ENCODE results near the gene HNRNPU.

Gene HNRNPU

DNA sequence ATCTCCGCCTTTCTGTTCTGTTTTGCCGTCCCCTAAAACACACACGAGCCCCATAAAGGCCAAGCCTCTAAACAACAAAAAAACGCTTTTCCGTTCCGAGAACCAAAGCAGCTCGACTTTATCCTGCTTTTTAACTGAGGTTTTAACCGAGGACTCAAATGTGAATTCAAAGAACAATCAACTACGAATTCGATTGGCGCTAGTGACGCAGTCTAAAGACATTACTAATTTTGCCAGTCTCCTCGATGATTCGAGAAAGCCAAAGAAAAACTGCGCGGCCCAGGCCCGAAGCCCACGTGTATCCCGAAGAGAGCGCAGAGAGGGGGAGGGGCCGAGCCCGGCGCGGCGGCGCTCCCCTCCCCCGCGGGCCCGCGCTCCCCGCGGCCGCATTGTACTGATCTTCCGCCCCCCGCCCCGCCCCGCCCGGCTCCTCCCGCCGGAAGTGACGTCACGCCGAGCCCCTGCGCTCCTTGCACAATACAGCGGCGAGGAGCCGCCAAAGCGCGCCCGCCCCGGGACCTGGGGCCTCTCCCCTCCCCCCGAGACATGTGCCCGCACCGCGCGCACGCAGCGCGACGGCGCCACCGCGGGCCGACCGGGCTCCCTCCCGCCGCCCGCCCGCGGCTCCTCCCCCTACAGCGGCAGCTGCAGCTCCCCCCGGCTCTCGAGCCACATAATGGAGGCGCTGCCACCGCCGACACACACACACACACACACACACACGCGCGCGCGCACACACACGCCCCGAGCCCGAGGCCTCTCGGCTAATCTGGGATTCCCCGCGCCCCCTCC lies 1.4 kb downstream of the HNRNPU start:
- peak; percentile 47 to 93 for DNase-seq

DNA sequence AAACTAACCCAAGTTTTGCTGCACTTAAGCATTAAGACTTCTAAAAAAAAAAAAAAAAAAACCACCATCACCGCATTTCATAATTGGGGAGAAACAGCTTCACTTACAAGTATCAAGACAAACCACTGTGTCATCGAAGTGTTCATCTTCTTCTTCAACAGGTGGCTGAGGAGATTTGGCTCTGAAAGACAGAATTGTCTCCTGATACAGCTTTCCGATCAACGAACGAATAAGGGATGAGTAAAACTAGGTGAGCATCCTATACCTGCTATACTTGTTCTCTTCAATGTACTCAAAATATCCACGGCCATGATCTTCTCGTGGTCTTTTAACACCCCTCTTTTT lies 2.0 kb downstream of the HNRNPU start:
- DNase-seq, result no peak

DNA sequence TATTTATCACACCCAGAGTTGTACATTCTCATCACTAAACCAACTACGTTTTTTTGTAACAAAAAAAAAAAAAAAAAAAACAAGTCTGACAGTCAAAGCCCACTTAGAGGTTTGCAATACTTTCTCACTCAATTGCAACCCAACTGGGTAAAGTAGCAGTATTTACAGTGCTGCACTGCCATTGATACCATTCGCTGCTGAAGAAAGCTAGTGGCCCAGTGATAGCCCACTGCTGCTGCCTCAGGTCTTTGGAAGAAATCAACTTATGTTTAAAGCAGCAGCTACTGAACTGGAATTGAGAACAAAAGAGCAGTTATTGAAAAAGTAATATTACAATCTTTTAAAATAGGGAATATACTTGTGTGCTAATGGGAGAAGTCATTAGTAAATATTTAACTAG lies 2.7 kb downstream of the HNRNPU start:
- DNase-seq, result no peak

DNA sequence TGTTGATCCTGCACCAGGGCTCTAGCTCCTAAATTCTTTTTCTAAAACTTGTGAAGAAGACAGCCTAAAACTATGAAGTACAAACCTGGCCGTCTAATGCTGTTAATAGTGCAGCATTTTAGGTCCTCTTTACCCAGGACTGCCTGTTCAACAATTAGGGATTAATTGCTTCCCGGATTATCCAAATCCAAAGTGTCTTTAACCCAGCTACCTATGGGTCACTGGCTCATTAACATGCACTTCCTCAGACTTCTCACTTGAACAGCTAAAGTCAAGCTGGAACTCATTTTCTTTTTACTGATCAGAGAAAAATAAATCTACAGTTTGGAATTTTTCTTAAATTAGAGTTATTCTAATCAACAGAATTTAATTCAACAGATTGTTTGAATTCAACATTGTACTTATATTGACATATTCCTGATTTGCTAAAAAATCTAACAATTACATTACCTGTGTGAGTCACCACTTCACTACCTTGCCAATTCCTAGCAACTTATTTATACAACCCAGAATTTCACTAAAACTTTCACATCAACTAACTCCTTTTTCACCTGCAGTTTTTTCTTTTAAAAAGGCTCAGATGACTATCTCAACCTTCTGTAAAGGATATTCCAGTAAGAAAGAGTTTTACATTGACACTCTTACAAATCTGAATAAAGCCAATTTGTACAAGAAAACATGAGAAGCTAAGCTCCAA lies 3.3 kb downstream of the HNRNPU start:
- DNase-seq, result no peak

DNA sequence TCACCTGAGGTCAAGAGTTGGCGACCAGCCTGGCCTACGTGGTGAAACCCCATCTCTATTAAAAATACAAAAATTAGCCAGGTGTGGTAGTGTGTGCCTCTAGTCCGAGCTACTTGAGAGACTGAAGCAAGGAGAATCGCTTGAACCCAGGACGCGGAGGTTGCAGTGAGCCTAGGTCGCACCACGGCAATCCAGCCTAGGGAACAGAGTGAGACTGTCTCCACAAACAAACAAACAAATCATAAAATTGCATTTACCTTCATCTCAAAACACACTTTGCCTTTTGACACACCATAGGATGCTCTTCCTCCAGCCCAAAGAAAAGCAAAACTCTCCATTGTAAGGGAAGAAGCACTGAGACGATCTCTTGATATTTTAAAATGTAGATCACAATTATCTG lies 4.3 kb downstream of the HNRNPU start:
- DNase-seq, result no peak

DNA sequence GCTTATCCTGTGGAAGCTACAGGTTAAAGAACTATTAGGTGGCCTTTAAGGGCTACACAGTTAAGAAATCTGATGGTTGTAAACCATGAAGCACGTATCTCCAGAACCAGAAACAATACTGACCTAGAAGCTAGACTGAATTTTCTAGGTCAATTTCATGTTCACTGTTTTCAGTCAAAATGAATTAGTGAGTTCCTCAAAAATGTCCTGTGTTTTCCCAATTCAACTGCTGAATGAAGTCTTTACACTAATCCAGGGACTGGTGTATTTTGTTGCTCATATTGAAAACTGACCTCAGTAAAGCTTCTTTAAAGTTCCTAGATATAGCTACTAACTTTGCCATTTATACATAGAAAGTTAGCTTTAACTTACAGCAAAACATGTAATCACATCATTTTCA lies 6.0 kb downstream of the HNRNPU start:
- no peak for DNase-seq

DNA sequence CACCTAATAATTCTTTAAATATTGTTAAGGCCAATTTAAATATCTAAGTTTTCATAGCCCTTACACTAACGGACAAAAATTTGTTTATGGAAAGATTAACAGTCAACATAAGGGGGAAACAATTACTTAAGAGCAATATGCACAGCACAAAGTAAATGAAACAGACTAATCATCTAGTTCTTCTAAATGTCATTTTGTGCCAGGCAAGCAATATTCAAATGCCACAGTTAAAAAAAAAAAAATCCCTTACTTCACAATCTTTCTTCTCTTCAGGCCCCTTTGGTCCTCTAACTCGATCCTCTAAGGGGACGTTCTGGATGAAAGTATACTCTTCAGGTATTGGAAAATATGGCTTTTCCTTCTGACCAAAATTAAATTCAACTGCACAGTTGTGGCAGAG lies 6.6 kb downstream of the HNRNPU start:
- no peak for DNase-seq

DNA sequence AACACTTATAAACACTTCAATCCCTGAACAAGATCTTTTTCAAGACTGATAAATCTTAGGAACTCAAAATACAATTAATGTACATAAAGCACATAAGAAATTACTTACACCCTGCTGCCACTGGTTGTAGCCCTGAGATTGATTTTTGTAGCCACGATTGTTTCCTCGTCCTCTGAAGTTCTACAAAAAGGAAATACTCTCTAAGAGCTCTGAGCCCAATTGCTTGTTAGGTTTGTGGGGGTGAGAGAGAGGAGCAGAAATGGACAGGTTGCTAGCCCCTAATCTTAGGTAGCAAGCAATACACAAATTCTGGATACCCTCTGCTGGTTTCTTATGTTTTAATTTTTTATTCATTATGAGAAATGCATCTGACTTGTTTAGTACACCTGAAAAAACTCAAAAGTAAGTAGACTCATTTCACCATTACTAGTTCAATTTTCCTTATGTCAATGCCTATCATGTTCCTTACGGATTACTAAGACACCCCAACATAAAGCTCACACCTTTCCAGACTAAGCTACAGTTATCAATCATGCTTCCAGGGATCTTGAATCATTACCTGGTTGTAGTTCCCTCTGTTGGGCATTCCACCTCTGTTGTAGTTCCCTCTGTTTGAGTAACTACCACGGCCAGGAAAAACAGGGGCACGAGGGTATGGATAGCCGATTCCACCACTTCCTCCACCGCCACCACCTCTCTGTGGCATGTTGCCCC lies 9.3 kb downstream of the HNRNPU start:
- DNase-seq, result no peak

DNA sequence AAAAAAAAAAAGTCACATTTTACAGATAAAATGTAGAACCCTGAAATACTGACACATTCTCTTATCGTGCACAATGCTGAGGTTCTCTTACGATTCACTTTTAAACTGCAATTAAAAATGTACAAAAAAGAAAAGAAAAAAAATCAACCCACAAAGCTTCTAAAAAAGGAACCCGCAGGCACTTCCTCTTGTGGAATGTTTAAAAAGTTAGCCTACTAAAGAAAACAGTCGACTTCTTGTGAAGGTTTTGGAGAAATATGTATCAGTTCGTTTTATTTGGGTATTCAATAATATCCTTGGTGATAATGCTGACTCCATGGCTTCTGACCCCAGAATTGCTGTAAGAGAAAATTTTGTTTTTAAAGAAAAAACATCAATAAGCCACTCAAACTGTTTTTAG lies 10.2 kb downstream of the HNRNPU start:
- DNase-seq, result no peak

DNA sequence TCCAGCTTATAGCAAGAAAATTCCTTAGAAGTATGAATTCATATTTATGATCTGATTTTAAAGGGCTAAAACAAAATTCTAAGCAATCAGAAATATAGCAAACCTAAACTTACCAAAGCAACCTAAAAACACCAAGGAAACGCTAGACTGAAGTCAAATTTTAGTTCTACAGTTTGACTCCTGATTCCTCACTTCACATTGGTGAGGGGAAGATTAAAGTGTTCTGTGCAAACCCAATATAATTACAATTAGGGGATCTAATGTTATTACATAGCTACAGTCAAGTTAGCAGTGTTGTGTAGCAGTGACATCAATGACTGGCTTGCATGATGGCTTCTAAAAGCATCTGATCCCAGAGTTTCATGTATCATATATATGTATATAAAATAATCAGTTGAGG lies 11.6 kb downstream of the HNRNPU start:
- no peak for DNase-seq

DNA sequence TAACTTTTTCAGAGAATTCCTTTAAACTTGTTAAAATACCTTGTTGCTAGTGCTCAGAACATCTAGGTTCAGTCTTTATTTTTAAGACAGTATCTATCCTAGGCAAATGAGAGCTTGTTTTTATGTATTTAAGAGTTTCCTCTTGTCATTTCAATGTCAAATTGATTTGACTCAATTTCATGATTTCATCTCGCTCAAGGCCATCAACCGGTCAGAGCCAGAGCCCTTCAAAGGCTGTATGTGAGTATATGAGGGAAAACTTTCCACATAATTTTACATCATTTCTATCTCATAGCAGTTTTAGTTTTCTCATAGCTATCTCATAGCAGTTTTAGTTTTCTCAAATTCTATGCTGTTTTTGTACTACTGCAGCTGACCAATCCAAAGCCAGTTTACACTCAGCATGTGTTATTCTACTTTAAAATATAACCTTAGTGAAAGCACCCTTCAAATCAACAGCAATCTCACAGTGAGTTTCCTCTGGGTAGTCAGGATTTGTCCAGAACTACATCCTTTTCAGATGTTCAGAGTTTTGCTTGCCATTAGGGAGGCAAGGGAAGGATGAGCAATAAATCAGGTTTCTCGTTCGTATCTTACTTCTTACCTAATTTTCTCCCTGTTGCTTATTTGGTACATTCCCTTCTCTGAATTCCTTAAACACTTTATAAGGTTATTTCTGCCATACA lies 12.7 kb downstream of the HNRNPU start:
- DNase-seq, result no peak

DNA sequence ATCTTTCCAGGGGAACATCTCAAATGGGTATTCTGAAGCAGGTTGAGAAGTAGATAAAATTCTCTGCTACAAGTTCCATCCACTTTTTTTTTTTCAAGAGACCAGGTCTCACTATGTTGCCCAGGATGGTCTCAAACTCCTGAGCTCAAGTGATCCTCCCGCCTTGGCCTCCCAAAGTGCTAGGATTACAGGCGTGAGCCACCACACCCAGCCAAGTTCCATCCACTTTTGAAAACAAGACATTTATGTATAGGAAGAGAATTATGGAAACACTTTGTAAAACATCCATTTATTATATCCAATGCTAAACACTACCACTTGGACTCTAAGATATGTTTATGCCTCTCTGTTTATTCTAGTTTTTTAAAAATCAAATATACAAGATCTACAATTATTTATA lies 13.4 kb downstream of the HNRNPU start:
- DNase-seq, result no peak

DNA sequence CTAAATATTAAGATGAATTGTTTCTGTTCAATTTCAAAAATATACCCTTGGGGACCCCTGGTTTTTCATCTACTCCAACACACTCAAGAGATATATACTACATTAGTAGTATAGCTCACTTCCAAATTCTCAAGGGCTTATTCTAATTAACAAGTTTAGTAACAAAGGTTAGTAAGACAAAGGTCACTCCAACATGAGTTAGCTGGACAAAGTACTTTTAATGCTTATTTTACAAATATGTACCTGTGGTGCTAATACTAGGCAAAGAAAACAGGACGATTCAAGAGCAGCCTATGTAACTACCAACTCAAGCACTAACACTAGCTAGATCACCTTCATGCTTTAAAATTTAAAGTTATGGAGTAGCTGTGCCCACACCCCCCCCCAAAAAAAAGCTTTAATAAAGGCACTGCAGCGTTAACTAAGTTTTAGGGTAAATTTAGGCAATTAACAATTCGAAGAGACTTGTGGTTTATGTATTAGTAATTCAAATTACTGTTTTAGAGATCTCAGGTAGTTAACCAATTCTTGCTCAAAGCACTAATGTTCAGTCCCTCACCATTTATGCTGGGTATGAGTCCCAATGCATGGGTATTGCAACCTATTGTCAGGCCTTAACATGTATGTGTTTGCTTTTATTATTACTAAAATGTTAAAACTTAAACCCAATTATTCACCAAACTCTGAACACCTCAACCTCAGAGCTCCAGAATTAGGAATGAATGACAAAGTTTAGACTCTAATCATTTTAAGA lies 14.1 kb downstream of the HNRNPU start:
- DNase-seq, result no peak

DNA sequence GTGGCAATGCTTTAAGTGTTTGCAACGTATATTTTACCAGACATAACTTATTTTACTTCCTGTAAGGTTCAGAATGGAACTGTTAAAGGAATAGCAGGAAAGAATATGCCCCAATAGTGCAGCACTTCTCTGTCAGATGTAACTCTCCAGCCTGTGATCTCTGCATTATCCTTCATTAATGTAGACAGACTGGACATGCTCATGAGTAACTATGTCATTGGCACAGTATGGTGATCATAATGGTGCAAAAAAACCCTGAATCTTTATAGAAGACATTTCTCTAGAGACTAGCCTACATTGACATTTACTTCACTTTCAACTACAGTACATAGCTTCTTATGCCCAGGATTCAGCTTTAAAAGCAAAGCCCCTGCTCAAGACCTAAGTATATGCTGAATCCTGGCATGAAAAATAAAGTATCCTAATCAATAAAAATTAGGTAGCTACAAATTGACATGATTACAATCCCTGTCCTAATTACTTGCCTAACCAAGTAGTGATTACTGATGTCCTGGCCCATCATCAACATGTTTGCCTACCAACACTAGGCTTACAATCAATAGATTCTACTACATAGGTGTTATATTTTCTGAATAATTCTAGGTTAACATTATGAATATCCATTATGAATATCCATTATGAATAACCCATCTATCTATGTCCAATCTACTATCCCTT lies 15.0 kb downstream of the HNRNPU start:
- no peak for DNase-seq

DNA sequence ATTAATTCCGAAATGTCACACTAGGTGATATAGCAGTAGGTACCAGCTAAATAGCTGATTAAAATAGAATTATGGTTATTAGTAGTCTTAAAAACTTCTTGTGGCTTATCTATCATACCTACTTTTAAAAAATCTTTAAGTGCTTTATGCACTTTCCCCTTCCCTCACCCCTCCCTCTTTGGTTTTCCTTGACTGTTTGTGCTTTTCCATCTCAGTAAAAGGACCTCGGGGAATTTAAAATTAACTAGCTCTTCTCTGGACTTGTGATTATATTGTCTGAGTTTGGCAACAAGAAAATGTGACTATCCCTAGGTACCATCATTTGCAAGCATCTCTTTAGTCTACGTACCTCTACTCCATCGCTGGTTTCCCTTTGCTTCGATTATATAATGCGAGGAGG lies 17.7 kb downstream of the HNRNPU start:
- DNase-seq, result no peak

DNA sequence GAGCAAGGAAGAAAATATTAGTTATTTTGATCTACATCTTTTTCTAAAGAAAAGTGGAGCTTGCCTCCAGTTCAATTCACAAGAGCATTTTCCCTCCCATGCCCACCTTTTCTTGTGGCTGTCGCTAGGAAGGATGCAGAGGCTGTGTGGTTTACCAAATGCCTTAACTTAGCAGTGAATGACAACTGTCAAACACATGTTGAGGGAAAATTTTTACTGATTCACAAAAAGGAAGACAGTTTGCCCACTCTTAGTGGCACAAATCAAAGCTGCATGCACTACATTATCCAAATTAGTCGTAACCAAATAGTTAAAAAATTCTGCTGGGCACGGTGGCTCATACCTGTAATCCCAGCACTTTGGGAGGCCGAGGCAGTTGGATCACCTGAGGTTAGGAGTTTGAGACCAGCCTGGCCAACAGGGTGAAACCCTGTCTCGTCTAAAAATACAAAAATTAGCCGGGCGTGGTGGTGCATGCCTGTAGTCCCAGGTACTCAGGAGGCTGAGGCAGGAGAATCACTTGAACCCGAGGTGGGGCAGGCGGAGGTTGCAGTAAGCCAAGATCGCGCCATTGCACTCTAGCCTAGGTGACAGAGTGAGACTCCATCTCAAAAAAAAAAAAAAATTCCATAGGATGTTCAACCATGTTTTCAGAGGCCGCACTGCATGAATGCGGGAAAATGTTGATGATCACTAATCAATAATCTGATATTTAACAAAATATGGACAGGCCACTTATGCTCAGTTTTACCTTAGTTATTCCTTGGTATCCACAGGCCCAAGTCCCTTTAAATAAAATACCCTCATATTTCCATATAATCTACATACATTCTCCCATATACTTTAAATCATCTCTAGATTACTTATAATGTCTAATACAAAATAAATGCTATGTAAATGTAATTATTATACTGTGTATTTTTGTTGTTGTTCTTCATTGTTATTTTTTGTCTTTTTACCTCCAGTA lies 19.9 kb downstream of the HNRNPU start:
- no peak for DNase-seq

DNA sequence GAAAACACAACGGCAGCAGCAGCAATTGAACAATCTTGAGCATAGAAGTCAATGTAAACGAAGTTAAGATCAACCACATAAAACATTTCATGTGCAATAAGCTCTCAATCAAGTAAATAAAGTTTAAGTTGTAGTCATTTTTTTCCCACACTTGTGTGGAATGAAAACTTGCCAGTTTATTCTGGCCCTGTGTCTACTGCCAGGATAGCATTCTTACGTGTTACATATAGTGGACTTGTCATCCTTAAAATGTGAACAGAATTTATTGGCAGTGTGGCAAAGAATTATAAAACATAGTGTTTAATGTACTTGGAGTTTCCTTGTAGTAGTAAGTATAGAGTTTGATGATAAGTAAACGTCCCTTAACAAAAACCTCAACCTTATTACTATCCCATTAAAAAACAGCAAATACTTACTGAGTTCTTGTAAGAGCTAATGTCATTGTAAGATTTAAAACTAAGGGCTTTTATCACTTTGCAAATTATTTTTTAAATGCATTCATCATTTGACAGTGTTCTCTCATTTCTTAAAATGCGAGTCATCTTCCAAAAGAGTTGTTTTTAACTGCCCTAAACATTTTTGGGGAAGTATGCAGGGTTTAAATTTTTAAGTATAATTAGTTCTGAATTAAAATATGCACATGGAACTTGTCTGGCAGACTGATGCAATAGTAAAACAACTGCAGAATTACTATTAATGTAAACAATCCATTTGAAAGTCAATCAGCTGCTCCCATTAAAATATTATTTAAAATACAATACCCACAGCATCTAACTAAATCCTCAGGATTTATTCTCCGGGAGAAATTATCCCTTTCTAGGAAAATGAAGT lies 21.0 kb downstream of the HNRNPU start:
- DNase-seq, result no peak

DNA sequence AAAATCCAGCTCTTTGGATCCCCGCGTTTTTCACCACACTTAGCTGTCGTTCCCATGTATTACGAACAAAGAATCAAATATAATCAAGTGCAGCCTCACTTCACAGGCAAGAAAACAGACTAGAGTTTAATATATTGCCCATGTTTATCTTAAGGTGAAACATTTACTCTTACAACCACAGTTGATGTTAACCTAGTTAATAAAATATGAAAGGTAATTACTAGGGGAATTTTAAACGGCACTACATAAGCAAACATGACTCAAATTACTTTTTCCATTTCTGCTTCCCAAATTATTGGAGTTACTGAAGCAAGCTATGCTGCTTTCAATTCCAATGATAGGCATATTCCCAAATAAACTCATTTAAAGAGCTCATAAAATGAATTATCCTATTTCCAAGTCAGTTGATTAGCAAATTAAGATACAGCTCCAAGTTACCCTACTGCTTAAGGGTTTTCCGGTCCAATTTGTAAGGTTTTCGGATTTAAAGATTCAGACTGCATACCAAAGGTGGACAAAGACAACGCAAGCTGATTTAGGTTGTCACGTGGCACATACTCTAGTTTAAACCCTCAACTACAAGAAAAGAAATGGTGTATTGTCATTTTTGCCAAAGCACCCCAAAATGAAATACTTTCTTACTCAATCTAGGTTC lies 22.9 kb downstream of the HNRNPU start:
- no peak for DNase-seq

DNA sequence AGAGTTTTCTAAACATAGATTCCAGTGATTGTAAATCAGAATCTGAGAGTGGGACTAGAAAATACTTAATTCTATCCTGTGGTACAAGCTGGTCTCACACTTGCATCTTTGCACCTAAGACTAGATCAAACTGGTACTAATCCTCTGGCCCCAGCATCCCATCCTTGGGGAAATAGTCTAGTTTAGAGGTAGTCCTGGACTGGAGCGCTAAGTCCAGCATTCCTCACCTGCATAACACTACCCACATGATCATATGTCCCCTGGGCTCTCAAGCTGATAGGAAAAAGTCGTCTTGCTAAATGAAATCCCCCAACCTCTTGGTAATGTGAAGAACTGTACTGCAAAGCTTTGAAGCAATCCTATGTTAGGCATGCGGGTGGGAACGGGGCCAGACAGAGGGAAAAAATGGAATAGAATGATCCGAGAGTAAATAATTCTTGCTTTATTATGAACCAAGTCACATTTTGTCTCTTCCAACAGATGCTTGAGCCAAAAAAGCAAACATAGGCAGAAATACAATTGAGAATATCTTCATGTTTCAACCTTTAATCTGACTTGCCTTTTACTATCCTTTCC lies 24.0 kb downstream of the HNRNPU start:
- DNase-seq, result no peak

Measured in NCI-H526 (cell line).